ENCODE results near the gene PARP15. TPM values are rescaled to one million over a fixed set of nuclear protein-coding genes. Genes with fewer than 3 reads are reported as not detected.
"Not testable (repeated sequence)": the region's sequence is repeated elsewhere in the genome, so short reads cannot be mapped to it uniquely, and the experiment has no call there.

Gene PARP15
- total RNA-seq, 2 experiments from 2014 or later, result 10.3 to 11.3 TPM

DNA sequence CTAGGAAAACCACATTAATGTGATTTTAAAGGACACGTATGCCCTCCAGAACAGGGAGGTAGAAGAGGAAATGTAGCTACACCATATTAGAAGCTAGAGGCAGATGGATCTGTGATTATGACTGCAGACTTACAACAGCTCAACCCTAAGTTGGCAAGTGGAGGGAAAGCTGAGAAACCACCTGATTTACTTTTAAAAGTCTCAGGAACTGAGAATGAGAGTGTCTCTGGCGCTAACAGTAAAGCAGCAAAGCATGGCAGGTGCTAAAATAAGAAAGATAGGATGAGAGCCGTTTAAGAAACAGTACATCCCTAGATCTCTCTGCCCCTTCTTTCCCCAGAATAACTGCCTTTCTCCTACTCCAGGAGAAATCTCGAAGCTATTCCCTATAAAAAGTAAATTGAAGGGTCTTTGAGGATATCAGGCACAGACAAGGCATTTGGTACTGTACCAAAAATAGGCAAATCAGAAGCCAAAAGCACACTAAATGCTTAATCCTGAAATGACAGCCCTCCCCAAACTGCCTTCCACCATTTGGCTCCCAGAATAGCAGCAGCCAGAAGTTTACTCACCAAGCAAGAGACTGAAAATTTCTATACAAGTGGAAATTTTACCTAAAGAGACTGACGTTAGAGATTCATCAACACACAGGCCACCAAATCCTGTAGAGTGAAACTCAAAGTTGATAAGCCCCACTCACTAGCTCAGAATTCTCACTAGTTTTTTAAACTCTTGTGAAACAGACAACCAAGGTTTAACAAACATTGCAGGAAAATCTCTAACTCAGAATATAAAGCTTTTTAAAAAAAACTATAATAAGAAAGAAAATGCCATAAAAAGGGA lies 68.9 kb downstream of the PARP15 start:
- ChIA-PET POLR2A (no interaction called here), CTCF (no interaction called here)

DNA sequence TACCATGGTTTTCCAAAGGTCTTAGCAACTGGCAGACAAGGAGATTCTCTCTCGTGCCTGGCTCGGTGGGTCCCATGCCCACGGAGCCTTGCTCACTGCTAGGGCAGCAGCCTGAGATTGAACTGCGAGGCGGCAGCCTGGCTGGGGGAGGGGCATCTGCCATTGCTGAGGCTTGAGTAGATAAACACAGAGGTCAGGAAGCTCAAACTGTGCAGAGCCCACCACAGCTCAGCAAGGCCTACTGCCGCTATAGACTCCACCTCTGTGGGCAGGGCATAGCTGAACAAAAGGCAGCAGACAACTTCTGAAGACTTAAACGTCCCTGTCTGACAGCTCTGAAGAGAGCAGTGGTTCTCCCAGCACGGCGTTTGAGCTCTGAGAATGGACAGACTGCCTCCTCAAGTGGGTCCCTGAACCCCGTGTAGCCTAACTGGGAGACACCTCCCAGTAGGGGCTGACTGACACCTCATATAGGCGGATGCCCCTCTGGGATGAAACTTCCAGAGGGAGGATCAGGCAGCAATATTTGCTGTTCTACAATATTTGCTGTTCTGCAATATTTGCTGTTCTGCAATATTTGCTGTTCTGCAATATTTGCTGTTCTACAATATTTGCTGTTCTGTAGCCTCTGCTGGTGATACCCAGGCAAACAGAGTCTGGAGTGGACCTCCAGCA lies 73.9 kb downstream of the PARP15 start:
- CTCF ChIA-PET, POLR2A ChIA-PET: not testable (repeated sequence)

DNA sequence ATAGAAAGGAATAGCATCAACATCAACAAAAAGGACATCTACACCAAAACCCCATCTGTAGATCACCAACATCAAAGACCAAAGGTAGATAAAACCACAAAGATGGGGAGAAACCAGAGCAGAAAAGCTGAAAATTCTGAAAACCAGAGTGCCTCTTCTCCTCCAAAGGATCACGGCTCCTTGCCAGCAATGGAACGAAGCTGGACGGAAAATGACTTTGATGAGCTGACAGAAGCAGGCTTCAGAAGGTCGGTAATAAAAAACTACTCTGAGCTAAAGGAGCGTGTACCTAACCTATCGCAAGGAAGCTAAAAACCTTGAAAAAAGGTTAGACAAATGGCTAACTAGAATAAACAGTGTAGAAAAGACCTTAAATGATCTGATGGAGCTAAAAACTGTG lies 74.5 kb downstream of the PARP15 start:
- POLR2A ChIA-PET, CTCF ChIA-PET: not testable (repeated sequence)

DNA sequence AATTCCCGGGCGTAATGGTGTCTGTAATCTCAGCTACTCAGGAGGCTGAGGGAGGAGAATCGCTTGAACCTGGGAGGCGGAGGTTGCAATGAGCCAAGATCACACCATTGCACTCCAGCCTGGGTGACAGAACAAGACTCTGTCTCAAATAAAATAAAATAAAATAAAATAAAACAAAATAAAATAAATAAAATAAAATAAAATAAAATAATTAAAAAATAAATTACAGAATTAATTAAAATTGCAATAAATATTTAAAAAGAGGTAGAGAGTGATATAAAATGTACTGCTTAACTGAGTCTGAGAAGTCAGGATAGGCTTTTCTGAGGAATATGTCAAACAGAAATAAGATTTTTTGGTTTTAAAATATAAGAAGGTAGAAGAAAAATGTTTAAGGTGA lies 80.9 kb downstream of the PARP15 start:
- POLR2A ChIA-PET, CTCF ChIA-PET: not testable (repeated sequence)

DNA sequence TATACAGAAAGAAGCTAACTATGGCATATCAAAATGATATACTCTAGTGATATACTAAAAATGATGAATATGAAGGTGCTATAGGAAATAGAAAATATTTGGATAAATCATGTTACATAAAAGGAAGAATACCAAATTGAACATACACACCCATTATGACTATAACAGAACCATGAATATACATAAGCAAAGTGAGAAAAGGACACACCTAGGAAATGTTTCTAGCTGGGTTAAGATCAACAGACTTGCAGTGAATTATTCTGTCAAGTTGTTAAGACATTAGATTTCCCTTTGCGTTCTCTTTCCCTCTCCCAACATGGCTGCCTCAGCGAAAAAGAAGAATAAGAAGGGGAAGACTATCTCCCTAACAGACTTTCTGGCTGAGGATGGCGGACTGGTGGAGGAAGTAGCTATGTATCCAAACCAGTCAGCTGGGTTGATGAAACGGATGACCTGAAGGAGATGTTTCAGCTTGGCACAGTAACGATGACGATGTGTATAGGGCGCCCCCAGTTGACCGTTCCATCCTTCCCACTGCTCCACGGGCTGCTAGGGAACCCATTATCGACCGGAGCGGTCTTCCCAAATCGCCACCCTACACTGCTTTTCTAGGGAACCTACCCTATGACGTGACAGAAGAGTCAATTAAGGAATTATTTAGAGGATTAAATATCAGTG lies 83.0 kb downstream of the PARP15 start:
- ChIA-PET POLR2A (no interaction called here), CTCF (interaction anchor here (0.7 kb wide), 1 partner anchor 40 kb away, joined by 3 read pairs; no protein-coding TSS in a partner anchor)

DNA sequence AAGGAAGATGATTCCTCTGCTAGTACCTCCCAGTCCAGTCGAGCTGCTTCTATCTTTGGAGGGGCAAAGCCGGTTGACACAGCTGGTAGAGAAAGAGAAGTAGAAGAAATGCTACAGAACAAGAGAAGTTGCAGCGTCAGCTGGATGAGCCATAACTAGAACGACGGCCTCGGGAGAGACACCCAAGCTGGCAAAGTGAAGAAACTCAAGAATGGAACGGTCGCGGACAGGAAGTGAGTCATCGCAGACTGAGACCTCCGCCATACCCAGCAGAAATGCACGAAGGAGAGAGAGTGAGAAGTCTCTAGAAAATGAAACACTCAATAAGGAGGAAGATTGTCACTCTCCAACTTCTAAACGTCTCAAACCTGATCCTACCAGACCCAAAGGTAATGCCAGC lies 84.2 kb downstream of the PARP15 start:
- CTCF ChIA-PET, result no interaction called here
- POLR2A ChIA-PET, result interaction anchor here (0.5 kb wide), 1 partner anchor 45 kb away, joined by 5 read pairs; no protein-coding TSS in a partner anchor

DNA sequence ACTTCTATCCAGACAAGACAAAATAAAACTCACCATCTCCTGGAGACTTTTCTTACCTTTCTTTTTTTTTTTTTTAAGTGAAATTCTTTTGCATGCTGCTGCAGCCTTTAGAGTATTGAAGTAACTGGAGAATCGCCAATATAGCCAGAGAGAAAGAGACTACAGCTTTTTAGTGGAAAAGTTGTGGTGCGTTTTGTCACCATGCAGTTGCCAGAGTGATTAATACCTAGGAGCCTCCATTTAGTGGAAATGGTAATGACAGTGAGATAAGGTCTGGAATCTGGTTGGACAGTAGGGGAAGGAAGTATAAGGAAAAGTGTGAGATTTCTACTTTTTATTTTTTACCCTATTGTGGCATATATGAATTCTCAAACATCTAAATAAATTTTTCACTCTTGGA lies 85.1 kb downstream of the PARP15 start:
- CTCF ChIA-PET, result no interaction called here

DNA sequence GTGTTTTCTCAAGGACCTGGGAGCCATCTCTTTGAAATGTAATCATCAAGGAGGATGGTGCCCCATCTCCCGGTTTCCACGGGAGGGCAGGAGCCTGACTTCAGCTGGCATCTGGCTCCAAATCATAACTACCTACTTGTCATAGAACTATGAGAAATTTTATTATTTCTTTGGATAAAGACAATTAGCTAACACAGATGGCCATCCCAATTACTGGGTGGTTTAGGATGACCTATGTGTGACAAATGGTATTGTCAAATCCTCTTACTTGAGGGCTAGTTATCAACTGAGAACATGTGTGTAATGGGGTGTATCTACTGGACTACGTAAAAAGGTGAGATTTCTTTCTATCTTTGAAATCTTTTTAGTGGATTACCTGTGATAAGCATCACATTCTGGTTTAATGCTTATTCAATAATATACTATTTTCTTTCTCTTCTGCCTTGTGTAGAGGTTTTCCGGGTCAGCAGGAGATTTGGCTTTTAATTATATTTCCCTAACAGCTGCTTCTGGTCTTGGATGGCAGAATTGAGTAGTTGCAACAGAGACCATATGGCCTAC lies 87.9 kb downstream of the PARP15 start:
- ChIA-PET POLR2A (no interaction called here), CTCF (no interaction called here)

More for the DNA sequence above, 85.1 kb downstream of the PARP15 start:
- POLR2A ChIA-PET, result no interaction called here

DNA sequence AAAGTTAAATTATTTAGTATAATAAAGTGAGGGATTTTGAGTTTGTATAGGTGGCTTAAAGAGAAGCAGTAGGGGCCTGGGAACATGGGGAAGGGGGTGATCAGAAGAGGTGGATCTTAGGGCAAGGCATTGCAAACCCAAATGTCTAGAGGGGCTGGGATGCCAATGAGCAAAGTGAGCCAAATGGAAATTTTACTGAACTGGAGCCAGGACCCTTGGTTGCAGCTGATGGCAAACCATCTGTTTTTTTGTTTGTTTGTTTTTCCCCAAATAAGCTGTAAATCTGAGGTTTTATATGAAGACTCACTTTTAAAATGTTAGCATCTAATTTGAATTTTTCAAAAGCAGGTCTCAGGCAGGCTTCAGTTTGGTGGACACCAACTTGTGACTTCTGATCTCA lies 88.4 kb downstream of the PARP15 start:
- ChIA-PET CTCF (no interaction called here), POLR2A (no interaction called here)

DNA sequence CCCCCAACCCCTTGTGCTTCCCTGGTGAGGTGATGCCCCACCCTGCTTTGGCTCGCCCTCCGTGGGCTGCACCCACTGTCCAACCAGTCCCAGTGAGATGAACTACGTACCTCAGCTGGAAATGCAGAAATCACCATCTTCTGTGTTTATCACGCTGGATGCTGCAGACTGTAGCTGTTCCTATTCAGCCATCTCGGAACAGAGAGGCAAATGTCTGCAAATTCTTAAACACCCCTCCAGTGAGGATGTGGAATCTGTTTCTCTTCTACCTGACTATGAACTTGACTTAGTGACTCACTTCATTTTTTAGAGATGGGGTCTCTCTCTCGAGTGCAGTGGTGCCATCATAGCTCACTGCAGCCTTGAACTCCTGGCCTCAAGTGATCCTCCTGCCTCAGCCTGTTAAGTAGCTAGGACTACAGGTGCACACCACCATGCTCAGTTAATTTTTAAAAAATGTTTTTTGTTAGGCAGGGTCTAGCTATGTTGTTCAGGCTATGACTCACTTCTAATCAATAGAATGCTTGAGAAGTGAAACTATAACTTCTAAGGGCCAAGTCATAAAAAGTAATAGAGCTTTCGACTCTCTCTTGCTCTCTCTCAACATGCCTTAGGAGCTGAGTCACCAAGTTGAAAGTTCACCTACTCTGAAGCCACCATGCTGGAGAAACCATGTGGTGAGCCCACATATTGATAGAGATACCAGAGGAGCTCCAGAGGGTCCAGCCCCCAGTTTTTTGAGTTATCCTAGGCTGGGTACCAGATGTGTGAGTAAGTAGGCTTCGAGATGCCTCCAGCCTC lies 91.7 kb downstream of the PARP15 start:
- ChIA-PET POLR2A (interaction anchor here (0.6 to 0.7 kb wide), 2 partner anchors 11 to 59 kb away, joined by 3 read pairs; no protein-coding TSS in a partner anchor), CTCF (interaction anchor here (1.0 to 2.2 kb wide), 2 partner anchors 9 to 11 kb away, joined by 3 to 7 read pairs; partner anchors contain the start of gene PARP14)

DNA sequence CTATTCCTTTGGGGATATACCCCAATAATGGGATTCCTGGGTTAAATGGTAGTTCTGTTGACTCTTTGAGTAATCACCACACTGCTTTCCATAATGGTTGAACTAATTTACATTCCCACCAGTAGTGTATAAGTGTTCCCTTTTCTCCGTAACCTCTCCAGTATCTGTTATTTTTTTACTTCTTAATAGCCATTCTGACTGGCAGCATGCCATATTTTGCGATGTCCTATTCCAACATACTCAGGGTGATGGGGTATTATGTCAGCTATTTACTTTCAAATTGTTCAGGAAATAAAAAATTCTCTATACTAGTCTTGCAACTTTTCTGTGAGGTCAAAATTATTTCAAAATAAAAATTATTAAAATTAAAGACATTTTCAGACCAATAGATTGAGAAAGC lies 94.1 kb downstream of the PARP15 start:
- ChIA-PET POLR2A (no interaction called here), CTCF (no interaction called here)

DNA sequence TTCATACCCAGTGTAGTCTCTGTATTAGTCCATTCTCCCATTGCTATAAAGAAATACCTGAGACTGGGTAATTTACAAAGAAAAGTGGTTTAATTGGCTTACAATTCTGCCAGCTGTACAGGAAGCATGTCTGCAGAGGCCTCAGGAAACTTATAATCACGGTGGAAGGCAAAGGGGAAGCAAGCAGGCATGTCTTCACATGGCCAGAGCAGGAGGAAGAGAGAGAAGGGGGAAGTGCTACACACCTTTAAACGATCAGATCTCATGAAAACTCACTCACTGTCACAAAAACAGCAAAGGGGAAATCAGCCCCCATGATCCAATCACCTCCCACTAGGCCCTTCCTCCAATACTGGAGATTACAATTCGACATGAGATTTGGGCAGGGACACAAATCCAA lies 96.9 kb downstream of the PARP15 start:
- CTCF ChIA-PET, result no interaction called here

DNA sequence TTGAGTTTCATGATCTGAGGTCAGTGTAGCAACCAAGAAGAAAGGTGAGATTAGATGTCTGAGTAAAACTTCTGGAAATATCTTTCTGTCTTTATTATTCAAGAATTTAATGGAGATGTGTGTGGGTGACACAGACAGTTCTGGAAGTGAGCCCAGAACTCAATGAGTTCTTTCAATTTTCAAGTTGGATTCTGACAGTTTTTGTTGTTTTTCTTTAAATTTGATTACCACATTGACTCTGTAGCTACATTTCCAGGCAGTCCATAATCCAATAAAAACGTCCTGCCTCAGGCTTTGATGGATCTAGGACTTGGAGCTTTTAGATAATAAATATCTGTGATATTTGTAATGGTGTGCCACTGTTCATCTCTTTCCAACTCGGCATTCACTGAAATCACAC lies 99.3 kb downstream of the PARP15 start:
- ChIA-PET POLR2A (no interaction called here), CTCF (interaction anchor here (1.2 to 6.1 kb wide), 3 partner anchors 109 to 117 kb away, joined by 3 to 69 read pairs (median 4); no protein-coding TSS in a partner anchor)

More for the DNA sequence above, 96.9 kb downstream of the PARP15 start:
- POLR2A ChIA-PET, result no interaction called here

DNA sequence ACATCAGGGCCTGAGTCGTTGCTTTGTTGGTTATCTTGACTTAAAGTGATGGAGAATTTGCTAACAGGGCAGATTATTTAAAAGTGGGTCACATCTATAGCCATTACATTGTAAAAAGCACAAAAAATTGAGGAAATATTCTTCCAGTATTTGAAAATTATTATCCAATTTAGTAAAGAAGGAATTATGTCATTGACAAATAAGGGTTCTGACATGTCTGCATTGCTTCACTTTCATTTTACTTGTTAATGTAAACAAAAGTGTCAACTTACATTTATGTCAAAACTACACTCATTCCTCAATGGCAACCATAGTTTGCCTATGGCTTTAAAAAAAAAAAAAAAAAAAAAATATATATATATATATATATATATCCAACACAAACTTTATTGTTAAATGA lies 99.8 kb downstream of the PARP15 start:
- POLR2A ChIA-PET, result no interaction called here
- CTCF ChIA-PET, result interaction anchor here (0.7 to 6.1 kb wide), 4 partner anchors 110 to 373 kb away, joined by 3 to 69 read pairs (median 4); no protein-coding TSS in a partner anchor

DNA sequence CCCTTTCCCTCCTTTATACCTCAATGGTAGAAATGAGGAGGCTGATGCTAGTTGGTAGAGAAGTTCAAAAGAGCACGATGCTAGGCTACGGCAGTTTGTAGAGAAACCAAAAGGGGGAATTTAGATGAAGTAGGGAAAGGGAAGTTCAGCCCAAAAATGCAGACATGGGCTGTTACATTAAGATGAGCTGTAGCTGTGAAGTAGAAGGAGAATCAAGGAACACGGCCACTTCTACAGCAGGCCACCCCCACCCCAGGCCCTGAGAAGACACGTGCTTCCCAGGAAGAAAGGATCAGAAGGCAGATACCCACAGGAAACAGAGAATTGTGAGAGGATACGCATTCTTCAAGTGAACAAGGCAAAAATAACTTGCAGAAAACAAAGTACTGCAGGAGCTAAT lies 101.1 kb downstream of the PARP15 start:
- ChIA-PET CTCF (interaction anchor here (0.8 to 6.1 kb wide), 9 partner anchors 9 to 170 kb away, joined by 3 to 69 read pairs (median 5); partner anchors contain the start of genes DTX3L and PARP9), POLR2A (interaction anchor here (0.9 to 1.6 kb wide), 2 partner anchors 263 to 294 kb away, joined by 3 to 4 read pairs; partner anchors contain the start of genes FAM162A and WDR5B)

DNA sequence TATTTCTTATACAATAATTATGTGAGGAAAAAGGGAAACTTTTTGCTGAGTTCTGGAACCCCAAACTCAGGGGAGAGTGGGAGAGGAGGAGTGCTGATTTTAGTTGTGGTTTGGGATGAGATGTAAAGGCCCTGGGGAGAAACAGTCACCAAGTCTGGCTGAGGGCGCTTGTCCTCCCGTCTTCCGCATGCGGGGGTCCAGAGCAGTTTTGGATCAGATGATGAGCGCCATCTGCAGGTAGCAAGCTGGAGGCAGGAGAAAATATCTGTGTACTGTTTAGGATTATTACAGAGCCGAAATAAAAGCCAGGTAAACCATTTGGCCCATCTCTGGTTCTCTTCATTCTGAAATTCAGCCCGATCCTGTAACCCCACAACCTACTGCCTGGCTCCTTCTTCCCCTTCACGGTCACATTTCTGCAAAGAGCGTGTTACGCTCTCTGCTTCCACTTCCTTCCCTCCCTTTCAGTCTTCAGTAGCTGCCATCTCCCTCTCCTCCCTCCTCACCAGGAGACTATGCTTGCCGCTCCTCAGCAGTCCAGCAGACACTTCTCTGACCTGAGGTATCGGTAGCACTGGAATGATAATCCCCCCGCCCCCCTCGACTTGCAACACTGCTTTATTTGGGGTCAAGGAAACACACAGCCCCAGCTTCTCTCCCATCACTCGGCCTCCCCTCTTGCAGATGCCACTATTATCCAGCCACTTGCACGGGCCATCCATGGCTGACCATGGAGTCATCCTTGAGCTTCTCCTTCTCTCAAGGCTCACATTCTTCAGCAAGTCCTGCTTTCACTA lies 101.8 kb downstream of the PARP15 start:
- CTCF ChIA-PET, result interaction anchor here (0.6 to 6.1 kb wide), 20 partner anchors 9 to 1133 kb away, joined by 3 to 69 read pairs (median 4); partner anchors contain the start of genes DTX3L, FAM162A and PARP9

DNA sequence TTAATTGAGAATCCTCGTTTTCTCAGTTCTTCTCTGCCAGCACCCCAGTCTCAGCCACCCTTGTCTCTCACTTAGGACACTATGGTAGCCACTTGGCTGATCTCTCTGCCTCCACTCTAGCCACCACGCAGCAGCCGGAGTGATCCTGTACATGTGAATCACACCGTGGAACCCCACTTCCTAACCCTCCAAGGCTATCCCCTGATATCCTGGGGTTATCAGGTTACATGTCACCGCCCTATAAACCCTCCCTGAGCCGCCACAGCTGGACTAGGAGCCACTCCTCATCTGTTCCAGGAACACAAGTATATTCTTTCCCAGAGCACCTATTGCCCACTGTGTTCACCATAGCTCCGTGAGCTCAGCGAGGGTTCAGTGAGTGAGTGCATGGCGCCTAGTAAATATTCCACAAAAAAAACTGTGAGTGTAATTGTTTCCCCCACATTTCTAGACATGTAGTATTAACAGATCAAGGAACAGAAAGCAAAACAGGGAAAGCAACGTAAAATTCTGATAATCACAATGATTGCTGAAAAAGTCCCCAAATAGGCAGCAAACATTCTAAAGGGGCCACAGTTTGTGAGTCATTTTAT lies 102.5 kb downstream of the PARP15 start:
- POLR2A ChIA-PET, result interaction anchor here (0.6 to 2.0 kb wide), 6 partner anchors 10 to 296 kb away, joined by 3 to 14 read pairs (median 4); partner anchors contain the start of genes DTX3L, FAM162A and PARP9
- CTCF ChIA-PET, result interaction anchor here (0.6 to 6.1 kb wide), 17 partner anchors 8 to 1134 kb away, joined by 3 to 69 read pairs (median 5); partner anchors contain the start of genes DTX3L, FAM162A and PARP9

More for the DNA sequence above, 101.8 kb downstream of the PARP15 start:
- POLR2A ChIA-PET, result interaction anchor here (0.7 to 2.0 kb wide), 5 partner anchors 10 to 295 kb away, joined by 3 to 14 read pairs (median 3); partner anchors contain the start of genes DTX3L, FAM162A, PARP9 and WDR5B
